Right cardiac atrium (tissue), 5 donors: ENCODE data around the gene CMC1. TPM values are rescaled to one million over a fixed set of nuclear protein-coding genes. Genes with fewer than 3 reads are reported as not detected.

Experiments used
- ATAC-seq, 2 donors: fragments of 200-7000 bp; cut with Tn5 transposase; one replicate each; pipeline versions ENCODE4 v1.8.0 to v1.9.1; 2020; ENCODE audit warnings: moderate library complexity in 2 of 2, mild to moderate bottlenecking in 1 of 2
- DNase-seq, 3 donors: peaks; one replicate each; pipeline ENCODE4 v3.0.0-alpha.2; 2020
- H3K27ac ChIP-seq: one replicate; pipeline ENCODE4 v1.5.1; 2013; ENCODE audit warnings: mild to moderate bottlenecking, low read length, control low read depth, moderate library complexity
- H3K27me3 ChIP-seq: one replicate; pipeline ENCODE4 v1.6.1; 2013; ENCODE audit not compliant: control insufficient read depth, insufficient read depth
- H3K4me1 ChIP-seq: one replicate; pipeline ENCODE4 v1.6.1; 2013; ENCODE audit warnings: low read length; ENCODE audit not compliant: control insufficient read depth, insufficient read depth
- H3K4me3 ChIP-seq: one replicate; pipeline ENCODE4 v1.5.1; 2013; ENCODE audit warnings: low read length, control low read depth
- H3K9me3 ChIP-seq: one replicate; pipeline ENCODE4 v1.6.1; 2013; ENCODE audit warnings: low read length; ENCODE audit not compliant: control insufficient read depth
- WGBS: extraction: QIAGEN DNeasy Blood & Tissue Kit; methylation state at CpG from one replicate; pipeline ENCODE4 v1.1.7; 2013; 5-methylcytosine and 5-hydroxymethylcytosine counted together
- intact Hi-C, 4 donors: fragments of 100-400 bp; cut with DNase I; formaldehyde crosslinking; loops; one replicate each; pipeline versions ENCODE4 v1.11.0 to v1.14.0; 2022 to 2023
- polyA plus RNA-seq: library from polyadenylated mRNA; stranded (reverse); fragments of 200-250 nt; gene quantifications from one replicate; pipeline ENCODE4 v1.2.3, GENCODE V29; 2013
- total RNA-seq, 4 donors: library from RNA; stranded (reverse); fragmentation: NEBNext Ultra II Directional; extraction: Animal tissue kit (Norgen Biotek cat#: 25700); gene quantifications; one replicate each; pipeline ENCODE4 v1.2.1, GENCODE V29; 2021
- donor health status: healthy with polysubstance abuse.
- donor health status: DM: no; HTN: yes; CAD: no.
- donor health status: DM: no; HTN: no; CAD: no.
- donor health status: DM: no; HTN: yes; CAD: no; lungs with severe emphysema.
- donor health status: DM: yes; HTN: yes; CAD: no.

The CMC1 gene
- total and polyA plus RNA-seq, 5 donors = 25.8 to 136 (median 33.0) TPM

GRCh38 chr3:28218071-28218916, 23.1 kb upstream of the CMC1 start:
- WGBS = 84% methylated on average over 3 of the region's 3 CpGs
- Histone ChIP-seq H3K4me3 (no peak overlapping the region), H3K9me3 (peaks cover 4% of the 10 kb centered on the region), H3K4me1 (no peaks in the 10 kb centered on the region), H3K27me3 (no peaks in the 10 kb centered on the region), H3K27ac (no peak overlapping the region)
- no peak for ATAC-seq
- intact Hi-C loops = no loop called here
- DNase-seq = no peak

DNA sequence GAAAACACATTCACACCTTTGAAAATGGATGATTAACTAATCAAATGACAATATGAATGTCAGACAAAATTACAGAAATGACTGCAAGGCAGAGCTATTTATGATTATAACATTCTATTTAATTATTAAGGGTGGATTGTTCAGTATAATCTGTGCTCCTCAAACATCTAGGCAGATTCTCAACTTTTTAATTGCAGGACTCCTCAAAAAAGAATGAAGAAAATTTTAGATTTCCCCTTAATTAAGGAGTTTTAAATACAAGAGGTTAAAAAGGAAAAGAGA, 22.6 kb upstream of the CMC1 start:
- ATAC-seq (no peak), DNase-seq (no peak)
- no peaks in the 10 kb centered on the region for H3K27me3 ChIP-seq
- peaks cover 4% of the 10 kb centered on the region for H3K9me3 ChIP-seq
- H3K27ac ChIP-seq = no peak overlapping the region
- intact Hi-C loops = no loop called here
- H3K4me3 ChIP-seq = no peak overlapping the region
- H3K4me1 ChIP-seq = no peaks in the 10 kb centered on the region

DNA sequence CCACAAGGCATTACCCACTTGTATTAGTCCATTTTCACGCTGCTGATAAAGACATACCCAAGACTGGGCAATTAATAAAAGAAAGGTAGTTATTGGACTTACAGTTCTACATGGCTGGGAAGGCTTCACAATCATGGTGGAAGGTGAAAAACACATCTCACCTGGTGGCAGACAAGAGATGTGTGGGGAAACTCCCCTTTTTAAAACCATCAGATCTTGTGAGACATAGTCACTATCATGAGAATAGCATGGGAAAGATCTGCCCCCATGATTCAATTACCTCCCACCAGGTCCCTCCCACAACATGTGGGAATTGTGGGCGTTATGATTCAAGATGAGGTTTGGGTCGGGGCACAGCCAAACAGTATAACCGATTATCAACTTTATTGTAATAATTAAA, 17.0 kb upstream of the CMC1 start:
- Histone ChIP-seq H3K27me3 (no peaks in the 10 kb centered on the region), H3K27ac (no peak overlapping the region), H3K9me3 (no peaks in the 10 kb centered on the region), H3K4me1 (no peaks in the 10 kb centered on the region), H3K4me3 (no peak overlapping the region)
- intact Hi-C loops = no loop called here
- DNase-seq = no peak
- WGBS = 87% methylated on average over 4 of the region's 4 CpGs
- ATAC-seq = no peak

DNA sequence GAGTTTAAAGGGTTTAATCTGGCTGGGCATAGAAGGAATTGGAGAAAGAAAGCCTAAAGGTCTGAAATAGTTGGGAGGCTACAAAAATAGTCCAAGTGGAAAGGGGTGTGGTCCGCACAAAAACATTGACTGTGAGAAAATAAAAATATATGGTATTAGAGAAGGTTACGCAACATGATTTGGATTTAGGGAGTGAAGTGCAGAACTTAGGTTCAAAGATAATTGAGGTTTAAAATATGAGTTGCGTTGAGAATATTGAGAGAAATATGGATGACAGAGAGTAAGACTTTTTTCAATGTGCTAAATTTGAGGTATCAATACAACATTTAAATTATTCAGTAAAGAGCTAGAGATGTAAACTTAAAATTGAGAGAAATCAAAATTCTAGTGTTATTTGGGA, 15.4 kb upstream of the CMC1 start:
- Histone ChIP-seq H3K4me3 (no peak overlapping the region), H3K27ac (no peak overlapping the region), H3K9me3 (no peaks in the 10 kb centered on the region), H3K27me3 (no peaks in the 10 kb centered on the region), H3K4me1 (no peaks in the 10 kb centered on the region)
- WGBS = 95% methylated on average over 3 of the region's 3 CpGs
- intact Hi-C loops = no loop called here
- ATAC-seq = no peak
- DNase-seq = no peak

DNA sequence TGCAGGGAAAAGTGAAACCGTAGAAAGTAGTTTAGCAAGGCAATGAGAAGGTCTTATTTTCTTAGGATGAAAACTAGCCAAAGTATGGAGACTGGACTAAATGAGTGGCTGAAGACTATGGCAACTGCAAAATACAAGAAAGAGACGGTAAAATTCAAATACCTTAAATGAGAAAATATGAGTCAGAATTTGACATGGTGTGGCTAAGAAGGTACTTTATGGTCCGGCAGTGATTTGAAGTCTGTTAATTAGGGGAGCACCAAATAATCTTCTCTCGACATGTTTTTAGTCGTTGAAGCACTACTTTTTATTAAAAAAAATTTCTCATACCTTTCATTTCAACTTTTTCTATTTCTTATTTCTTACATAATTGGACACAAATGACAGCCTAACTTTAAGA, 12.8 kb upstream of the CMC1 start:
- H3K9me3 ChIP-seq = no peaks in the 10 kb centered on the region
- no peak overlapping the region for H3K27ac ChIP-seq
- no peaks in the 10 kb centered on the region for H3K27me3 ChIP-seq
- no peaks in the 10 kb centered on the region for H3K4me1 ChIP-seq
- intact Hi-C loops = no loop called here
- ATAC-seq = no peak
- WGBS = 94% methylated on average over 5 of the region's 5 CpGs
- no peak for DNase-seq
- H3K4me3 ChIP-seq = no peak overlapping the region

GRCh38 chr3:28232659-28233058, 8.8 kb upstream of the CMC1 start:
- DNase-seq (no peak), ATAC-seq (no peak)
- Histone ChIP-seq H3K27ac (no peak overlapping the region), H3K27me3 (no peaks in the 10 kb centered on the region), H3K4me1 (no peaks in the 10 kb centered on the region), H3K4me3 (no peak overlapping the region), H3K9me3 (no peaks in the 10 kb centered on the region)
- intact Hi-C loops = no loop called here

GRCh38 chr3:28234454-28234853, 7.0 kb upstream of the CMC1 start:
- Histone ChIP-seq H3K9me3 (no peaks in the 10 kb centered on the region), H3K4me3 (no peak overlapping the region), H3K4me1 (no peaks in the 10 kb centered on the region), H3K27me3 (no peaks in the 10 kb centered on the region), H3K27ac (no peak overlapping the region)
- intact Hi-C loops = no loop called here
- no peak for DNase-seq
- no peak for ATAC-seq

- DNase-seq (no peak), ATAC-seq (no peak)
- WGBS = 78% methylated on average over 3 of the region's 3 CpGs
- Histone ChIP-seq H3K27me3 (no peaks in the 10 kb centered on the region), H3K27ac (no peak overlapping the region), H3K4me3 (no peak overlapping the region), H3K9me3 (no peaks in the 10 kb centered on the region), H3K4me1 (peaks cover 5% of the 10 kb centered on the region)
- intact Hi-C loops = no loop called here
Observed at GRCh38 chr3:28239108-28239507, 2.3 kb upstream of the CMC1 start.

- intact Hi-C loops = no loop called here
- WGBS = 50% methylated on average over 7 of the region's 7 CpGs
- peak in 1 of 3 donors; percentile 21 for DNase-seq
- no peak overlapping the region for H3K27ac ChIP-seq
- no peaks in the 10 kb centered on the region for H3K9me3 ChIP-seq
- peak overlapping the region; percentile 72 for H3K4me3 ChIP-seq
- H3K27me3 ChIP-seq = no peaks in the 10 kb centered on the region
- peaks cover 5% of the 10 kb centered on the region for H3K4me1 ChIP-seq
- ATAC-seq = no peak
Observed at GRCh38 chr3:28240441-28240840, 978 bp upstream of the CMC1 start.

- no peak overlapping the region for H3K27ac ChIP-seq
- intact Hi-C loops = no loop called here
- H3K4me1 ChIP-seq = peaks cover 7% of the 10 kb centered on the region
- WGBS = 98% methylated on average over 3 of the region's 3 CpGs
- ATAC-seq (no peak), DNase-seq (no peak)
- H3K9me3 ChIP-seq = no peaks in the 10 kb centered on the region
- no peaks in the 10 kb centered on the region for H3K27me3 ChIP-seq
- H3K4me3 ChIP-seq = peak overlapping the region; percentile 72
Observed at GRCh38 chr3:28242519-28242918, 1.1 kb downstream of the CMC1 start.

- DNase-seq (no peak), ATAC-seq (no peak)
- intact Hi-C loops = no loop called here
- Histone ChIP-seq H3K27ac (no peak overlapping the region), H3K4me1 (peaks cover 7% of the 10 kb centered on the region), H3K4me3 (no peak overlapping the region), H3K27me3 (no peaks in the 10 kb centered on the region), H3K9me3 (no peaks in the 10 kb centered on the region)
- 57% methylated on average over 3 of the region's 3 CpGs for WGBS
Observed at GRCh38 chr3:28243424-28244106, 2.1 kb downstream of the CMC1 start.
